ENCODE data around the gene RIPK4.
"Not testable (repeated sequence)": the region's sequence is repeated elsewhere in the genome, so short reads cannot be mapped to it uniquely, and the experiment has no call there.

RIPK4 gene

GRCh38 chr21:41731081-41731480 is 35.8 kb downstream of the RIPK4 start:
- no peak for DNase-seq

GRCh38 chr21:41730367-41730765 is 36.5 kb downstream of the RIPK4 start:
- DNase-seq, result no peak

- DNase-seq, result no peak
Measured at GRCh38 chr21:41729701-41730366, 37.0 kb downstream of the RIPK4 start.

- no peak for DNase-seq
Measured at GRCh38 chr21:41727784-41728763, 38.8 kb downstream of the RIPK4 start.

GRCh38 chr21:41726970-41727783 is 39.7 kb downstream of the RIPK4 start:
- no peak for DNase-seq

- DNase-seq, result no peak
Measured at GRCh38 chr21:41726630-41726969, 40.3 kb downstream of the RIPK4 start.

- no peak for DNase-seq
Measured at GRCh38 chr21:41726058-41726558, 40.7 kb downstream of the RIPK4 start.

- no peak for DNase-seq
Measured at GRCh38 chr21:41725421-41726031, 41.3 kb downstream of the RIPK4 start.

- not testable (repeated sequence) for DNase-seq
Measured at GRCh38 chr21:41723835-41724234, 43.0 kb downstream of the RIPK4 start.

GRCh38 chr21:41722052-41723018 is 44.5 kb downstream of the RIPK4 start:
- no peak for DNase-seq

- DNase-seq, result no peak
Measured at GRCh38 chr21:41720250-41720649, 46.6 kb downstream of the RIPK4 start.

- DNase-seq, result no peak
Measured at GRCh38 chr21:41719691-41720090, 47.2 kb downstream of the RIPK4 start.

GRCh38 chr21:41717573-41718330 is 49.1 kb downstream of the RIPK4 start:
- DNase-seq, result no peak

- no peak for DNase-seq
Measured at GRCh38 chr21:41716751-41717150, 50.1 kb downstream of the RIPK4 start.

- no peak for DNase-seq
Measured at GRCh38 chr21:41715649-41716281, 51.1 kb downstream of the RIPK4 start.

GRCh38 chr21:41714299-41714865 is 52.5 kb downstream of the RIPK4 start:
- not testable (repeated sequence) for DNase-seq

- no peak for DNase-seq
Measured at GRCh38 chr21:41713495-41714281, 53.2 kb downstream of the RIPK4 start.

GRCh38 chr21:41712730-41713129 is 54.1 kb downstream of the RIPK4 start:
- no peak for DNase-seq

GRCh38 chr21:41712201-41712600 is 54.7 kb downstream of the RIPK4 start:
- no peak for DNase-seq

Data from activated T-cell treated with anti-CD3 and anti-CD28 coated beads, Interleukin-2, amount 50 U/mL, for 1 hour (primary cell).